ENCODE data around the gene VAV3.
"Not testable (repeated sequence)": the region's sequence is repeated elsewhere in the genome, so short reads cannot be mapped to it uniquely, and the experiment has no call there.

The VAV3 gene

DNA sequence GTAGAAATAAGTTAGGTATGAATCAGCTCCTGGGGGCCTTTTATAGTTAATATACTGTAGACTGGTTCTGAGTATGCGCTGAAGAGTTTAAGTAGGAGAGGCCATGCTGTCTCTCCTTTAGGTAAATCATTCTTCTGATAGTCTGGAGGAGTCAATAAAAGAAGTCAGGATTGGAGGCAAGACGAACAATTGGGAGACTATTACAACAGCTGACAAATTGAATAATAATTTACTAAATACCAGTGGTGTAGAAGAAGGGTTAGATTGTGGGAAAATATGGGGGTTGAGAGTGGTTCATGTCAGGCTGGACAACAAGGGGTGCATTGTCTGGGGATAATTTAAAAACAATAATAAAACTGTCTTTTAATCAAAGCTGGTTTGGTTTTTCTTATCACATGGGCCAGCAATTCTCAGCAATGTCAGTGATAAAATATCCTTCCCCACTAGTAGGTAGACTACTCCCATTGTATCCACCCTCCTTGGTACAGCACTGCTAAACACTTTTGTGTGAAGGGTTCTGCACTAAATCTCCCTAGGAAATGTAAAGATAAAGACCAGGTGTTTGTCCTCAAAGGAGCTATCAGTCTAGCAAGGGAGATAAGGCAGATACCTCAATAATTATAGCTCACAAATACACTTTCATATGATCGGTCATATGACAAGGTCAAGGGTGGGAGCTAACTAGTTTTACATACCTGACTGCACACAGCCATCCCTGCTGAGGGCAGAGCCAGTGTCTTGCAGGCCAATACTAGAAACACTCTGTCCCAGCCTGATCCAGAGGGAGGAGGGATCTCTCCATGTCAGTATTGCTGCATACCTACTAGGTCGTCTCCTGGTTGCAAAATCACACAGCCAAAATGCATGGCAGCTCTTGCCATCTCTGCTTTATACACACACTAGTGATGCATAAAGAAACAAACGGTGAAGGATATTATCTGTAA is 299.7 kb downstream of the VAV3 start:
- no peak for DNase-seq (ENCODE audit: insufficient read length, low spot score)
- FAIRE-seq, result no peak

DNA sequence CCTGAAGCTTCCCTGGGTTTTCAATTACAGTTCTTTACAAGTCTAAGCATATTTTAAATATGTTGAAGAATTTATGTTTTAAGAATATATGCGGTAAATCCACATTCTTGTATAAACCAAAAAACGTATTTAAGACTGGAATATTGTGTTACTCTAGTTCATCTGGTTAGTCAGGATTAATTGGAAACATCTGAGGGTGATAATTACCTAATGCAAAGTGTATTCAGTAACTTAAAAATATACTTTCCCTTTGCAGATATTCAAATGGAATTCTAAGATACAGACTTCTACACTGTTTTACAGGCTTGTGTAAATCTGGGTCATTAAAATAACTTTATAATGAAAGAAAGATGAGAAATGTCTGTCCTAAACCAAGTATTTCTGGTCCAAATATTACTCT is 302.0 kb downstream of the VAV3 start:
- no peak for DNase-seq (ENCODE audit: insufficient read length, low spot score)
- no peak for FAIRE-seq

DNA sequence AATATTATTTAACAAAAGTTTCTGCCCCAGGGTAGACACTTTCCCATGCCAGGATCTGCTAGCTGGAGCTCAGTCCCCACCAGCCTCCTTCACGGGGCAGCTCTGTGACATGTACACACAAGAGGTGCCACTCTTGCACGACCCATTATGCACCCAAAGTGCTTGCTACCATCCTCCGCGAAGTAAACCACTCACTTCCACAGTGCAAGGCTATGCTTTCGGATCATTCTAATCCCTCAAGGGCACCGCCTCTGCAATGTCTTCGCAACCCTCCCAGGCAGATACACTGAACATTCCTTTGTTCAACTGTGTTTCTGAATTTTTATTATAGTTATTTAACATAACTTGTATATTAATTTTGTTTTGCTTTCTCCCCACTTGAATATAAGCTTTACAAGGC is 303.8 kb downstream of the VAV3 start:
- DNase-seq (ENCODE audit: insufficient read length, low spot score), result no peak
- no peak for FAIRE-seq

DNA sequence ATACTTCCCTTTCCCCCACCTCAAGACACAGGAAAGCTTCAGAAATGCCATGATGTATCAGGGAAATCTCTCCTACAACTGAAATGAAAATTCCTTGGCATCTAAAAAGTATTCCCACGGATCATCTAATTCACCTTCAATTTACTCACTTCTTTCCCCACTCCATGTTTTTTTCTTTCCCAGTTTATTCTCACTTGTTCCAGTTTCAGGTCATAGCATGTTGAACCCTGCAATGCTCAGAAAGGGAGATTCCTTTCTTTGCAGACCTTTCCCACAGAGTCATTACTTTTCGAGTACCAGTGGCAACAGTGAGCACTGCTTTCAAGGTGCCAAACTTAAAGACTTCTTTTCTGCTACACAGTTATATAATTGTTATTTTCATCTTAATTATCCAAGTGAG is 305.0 kb downstream of the VAV3 start:
- DNase-seq (ENCODE audit: insufficient read length, low spot score) (no peak), FAIRE-seq (no peak)

DNA sequence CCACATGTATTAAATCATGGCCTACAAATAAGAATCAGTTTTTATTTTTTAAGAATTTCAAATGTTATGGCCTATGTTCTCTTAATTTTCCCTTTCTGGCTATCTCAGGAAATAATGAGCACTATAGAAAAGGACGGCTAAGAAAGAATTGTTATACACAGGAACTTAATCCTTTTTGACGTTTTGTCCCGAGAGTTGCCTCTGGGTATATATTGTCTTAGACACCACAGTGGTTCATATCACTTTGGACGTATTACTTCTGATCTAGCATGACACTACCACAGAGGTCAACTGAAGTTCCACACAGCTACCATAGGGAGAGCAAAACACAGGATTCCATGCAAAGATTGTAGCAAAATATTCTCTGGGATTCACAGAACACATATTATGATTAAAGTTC is 307.6 kb downstream of the VAV3 start:
- FAIRE-seq (no peak), DNase-seq (ENCODE audit: insufficient read length, low spot score) (no peak)

DNA sequence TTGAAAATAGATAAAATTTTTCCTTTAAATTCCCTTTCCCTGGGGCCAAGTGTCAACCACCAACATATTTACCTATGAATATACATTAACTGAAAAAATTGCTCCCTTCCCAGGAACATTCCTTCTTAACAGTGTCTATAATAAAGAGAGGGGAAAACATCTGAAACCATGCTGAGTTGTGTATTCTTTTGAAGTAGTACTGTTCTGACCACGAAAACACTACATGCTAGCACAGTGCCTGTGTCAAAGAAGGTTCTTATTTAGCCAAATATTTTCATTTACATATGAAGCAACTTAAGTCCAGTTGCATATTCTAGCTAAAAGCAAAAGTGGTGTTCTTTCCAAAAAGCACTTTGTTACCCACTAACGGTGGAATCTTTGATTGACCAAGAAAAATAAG is 311.2 kb downstream of the VAV3 start:
- FAIRE-seq (no peak), DNase-seq (ENCODE audit: insufficient read length, low spot score) (no peak)

DNA sequence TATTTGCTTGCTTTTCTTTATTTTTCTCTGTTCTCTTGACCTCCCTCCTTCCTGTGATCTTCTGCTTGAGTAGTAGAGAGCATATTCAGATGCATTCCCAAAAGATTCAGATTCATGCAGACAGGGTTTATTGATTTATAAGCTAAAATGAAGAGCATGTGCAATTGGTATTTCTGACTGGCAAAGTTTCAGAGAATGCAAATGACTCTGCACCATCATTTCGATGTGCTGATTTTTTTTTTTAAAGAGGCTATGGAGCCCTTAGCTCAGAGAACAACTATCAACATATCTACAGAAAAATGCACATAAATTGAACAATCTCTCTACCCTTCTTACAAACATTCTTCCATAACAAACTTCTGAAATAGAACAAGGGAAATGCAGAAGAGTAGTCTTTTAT is 312.0 kb downstream of the VAV3 start:
- FAIRE-seq, result no peak
- DNase-seq (ENCODE audit: insufficient read length, low spot score), result no peak

DNA sequence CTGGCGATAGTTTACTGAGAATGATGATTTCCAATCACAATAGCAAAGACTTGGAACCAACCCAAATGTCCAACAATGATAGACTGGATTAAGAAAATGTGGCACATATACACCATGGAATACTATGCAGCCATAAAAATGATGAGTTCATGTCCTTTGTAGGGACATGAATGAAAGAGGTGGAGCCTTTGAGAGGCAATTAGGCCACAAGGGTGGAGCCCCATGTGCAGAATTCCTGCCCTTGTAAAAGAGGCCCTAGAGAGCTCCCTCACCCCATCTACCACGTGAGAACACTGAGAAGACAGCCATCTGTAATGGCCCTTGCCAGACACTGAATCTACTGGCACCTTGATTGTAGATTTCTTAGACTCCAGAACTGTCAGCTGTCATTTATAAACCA is 314.2 kb downstream of the VAV3 start:
- DNase-seq (ENCODE audit: insufficient read length, low spot score); FAIRE-seq: not testable (repeated sequence)

DNA sequence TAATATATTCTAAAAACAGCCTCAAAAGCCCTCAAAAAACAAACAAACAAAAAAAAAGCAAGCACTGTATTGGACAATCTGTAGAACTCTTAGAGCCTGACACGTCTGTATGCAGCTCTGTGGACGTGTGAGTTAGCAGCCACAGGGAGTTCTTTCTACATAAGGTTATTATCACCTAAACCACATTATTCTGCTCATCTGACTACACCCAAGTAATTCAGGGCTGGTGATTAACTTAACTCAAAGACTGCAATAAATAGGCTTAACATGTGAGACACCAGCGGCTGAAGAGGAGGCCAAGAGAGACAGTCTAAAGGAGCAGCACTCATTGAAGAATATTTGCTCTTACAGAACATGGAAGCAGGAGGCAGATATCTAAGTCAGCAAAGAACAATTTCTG is 316.0 kb downstream of the VAV3 start:
- DNase-seq (ENCODE audit: insufficient read length, low spot score) (no peak), FAIRE-seq (no peak)

DNA sequence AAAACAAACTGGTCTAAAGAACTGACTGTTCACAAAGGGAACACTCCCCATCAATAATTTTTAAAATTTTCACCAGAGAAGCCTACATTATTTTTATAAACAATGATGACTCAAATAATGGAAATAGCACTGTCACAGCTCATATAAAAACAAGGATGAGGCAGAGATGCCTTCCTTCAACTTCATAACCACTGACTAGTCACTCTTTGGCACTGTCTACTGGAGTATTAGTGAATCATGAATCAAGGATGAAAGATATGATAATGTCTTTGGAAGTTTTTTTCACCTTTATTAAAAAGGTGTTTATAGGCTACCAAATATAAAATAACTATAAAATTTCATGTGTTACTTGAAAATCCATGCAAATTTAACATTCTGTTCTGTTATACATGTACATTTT is 316.9 kb downstream of the VAV3 start:
- FAIRE-seq, result no peak
- no peak for DNase-seq (ENCODE audit: insufficient read length, low spot score)

DNA sequence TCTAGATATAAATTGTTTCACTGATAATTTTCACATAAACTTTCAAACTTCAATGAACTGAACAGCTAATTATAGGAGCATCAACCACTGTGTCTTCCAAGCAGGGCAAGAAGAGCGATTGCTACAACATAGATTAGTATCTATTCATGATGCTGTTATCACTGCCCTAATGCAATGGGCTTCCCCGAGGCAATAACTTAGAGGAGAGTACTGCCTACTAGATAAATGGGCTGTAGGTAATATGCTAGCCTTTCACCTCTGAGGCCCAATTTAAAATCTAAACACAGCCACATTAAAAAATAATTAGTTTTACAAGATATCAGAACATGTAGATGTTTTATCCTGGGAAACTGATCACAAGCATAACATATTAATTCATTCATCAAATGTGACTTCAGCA is 318.0 kb downstream of the VAV3 start:
- DNase-seq (ENCODE audit: insufficient read length, low spot score) (no peak), FAIRE-seq (no peak)

DNA sequence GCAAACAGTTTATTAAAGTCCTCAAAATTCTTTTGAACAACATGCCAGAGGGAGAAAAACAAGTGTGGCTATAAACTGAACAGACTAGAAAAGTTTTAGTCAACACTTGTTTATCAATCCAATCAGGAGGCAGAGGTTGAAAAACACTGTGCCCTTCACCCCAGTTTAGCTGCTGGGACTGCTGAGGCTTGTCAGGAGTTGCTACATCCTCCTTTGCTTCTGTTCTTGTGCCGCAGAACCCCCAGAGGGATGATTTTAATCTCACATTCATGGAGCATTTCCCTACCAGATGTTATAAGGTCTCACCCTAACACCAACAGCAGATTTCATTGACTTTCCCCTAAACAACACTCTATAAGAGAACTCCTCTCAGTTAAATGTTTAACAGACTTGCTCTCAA is 321.2 kb downstream of the VAV3 start:
- no peak for FAIRE-seq
- no peak for DNase-seq (ENCODE audit: insufficient read length, low spot score)

DNA sequence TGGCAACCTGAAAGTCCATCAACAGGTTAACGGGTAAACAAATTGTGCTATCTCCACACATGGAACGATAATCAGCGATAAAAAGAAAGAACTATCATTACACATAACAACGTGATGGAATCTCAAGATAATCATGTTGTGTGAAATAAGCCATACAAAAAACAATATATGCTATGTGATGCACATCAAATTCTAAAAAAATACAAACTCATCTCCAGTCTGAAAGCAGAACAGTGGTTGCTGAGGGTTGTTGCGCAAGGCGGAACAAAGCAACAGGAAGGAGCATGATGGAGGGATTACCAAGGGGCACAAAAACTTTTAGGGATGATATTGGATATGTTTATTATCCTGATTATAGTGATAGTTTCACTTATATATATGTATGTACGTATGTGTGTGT is 324.8 kb downstream of the VAV3 start:
- DNase-seq (ENCODE audit: insufficient read length, low spot score), result no peak
- no peak for FAIRE-seq

DNA sequence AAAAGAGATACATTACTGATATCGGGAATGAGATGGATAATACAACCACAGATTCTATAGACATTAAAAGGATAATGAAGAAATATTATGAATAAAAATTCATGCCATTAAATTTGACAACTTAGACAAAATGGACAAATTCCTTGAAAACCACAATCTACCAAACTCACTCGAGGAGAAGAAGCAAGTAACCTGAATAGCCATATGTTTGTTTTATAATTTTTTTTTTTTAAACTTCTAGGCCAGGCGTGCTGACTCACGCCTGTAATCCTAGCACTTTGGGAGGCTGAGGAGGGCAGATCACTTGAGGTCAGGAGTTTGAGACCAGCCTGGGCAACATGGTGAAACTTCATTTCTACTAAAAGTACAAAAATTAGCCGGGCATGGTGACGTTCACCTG is 327.9 kb downstream of the VAV3 start:
- FAIRE-seq, result no peak
- no peak for DNase-seq (ENCODE audit: insufficient read length, low spot score)

DNA sequence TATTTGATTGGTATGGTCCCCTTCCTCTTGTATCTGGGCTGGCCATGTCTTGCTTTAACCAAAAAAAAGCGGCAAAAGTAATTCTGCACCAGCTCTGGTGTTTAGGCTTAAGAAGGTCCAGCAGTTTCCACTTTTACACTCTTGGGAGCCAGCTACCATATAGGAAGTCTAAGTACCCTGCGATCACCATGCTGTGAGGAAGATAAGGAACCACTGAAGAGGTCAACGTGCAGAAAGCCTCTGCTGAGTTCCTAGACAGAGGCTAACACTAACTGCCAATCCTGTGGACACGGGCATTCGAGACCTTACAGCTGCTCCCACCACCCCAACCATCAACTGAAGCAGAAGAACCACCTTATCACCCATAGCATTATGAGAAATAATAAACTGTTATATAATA is 331.4 kb downstream of the VAV3 start:
- no peak for FAIRE-seq
- DNase-seq (ENCODE audit: insufficient read length, low spot score), result no peak

DNA sequence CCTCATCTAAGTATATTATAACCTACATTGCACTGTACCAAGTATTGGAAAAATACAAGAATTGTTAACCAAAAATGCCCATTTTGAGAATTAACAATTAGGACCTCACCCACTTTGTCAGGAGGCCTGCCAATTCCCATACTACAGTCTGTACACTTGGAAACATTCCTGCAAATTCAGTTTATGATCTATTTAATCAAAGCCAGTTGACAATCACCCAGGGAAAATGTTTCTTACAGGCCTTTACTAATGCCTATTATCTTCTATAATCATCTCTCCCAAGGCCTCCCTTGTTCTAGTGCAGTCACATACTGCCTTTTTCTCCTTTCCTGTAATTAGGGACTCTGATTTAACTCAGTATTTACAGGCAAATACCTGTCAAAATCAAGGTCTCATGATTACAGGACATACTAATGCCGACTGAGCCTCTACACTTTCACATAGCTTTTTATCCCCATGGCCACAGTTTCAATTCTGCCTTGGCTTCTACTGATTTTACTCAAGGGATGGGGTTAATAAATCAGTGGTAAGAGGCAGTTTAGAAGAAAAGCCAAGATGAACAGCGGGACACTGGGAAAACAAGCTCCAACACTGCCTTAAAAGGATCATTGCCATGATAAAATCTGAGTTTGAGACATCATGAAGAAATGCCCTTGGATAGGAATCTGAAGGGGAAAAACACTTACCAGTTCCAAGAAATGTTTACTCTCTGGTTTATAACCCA is 338.7 kb downstream of the VAV3 start:
- FAIRE-seq (no peak), DNase-seq (ENCODE audit: insufficient read length, low spot score) (no peak)

DNA sequence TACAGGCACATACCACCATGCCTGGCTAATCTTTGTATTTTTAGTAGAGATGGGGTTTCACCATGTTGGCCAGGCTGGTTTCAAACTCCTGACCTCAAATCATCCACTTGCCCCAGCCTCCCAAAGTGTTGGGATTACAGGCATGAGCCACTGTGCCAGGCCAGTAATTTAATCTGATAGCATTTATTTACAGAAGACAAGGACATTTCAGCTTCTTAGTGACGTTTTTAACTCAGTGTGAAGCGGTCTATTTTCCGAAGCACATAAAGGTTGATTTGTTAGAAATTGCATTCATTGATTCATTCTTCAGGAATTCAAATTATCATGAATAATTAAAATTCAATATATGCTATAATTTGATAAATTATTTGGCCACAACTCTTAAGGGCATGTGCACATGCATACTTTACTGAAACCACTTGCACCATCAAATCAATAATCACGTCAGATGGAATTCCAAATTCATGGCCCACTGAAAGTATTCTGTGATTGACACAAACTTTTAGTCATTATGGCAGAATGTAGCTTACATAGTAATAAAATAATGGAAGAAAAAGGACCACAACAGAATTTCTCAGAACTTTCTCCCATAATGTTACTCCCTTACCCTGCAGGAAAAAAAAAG is 339.5 kb downstream of the VAV3 start:
- no peak for FAIRE-seq

DNA sequence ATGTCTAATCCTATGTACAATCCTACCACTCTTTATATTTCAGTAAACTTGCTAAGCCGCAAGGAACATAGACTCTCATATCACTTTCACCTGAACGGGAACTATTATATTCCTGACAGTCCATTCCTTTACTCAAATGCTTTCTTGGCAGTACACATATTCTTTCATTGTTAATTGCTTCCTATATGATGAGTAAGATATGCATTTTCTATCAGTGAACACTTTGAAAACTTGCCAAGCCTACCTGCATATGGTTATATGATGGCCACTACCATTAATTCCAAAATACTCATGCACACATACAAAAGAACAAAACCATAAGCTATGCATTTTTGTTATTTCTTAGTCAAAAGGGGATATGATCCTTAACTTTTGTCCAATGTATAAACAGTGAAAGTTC is 341.5 kb downstream of the VAV3 start:
- FAIRE-seq (no peak), DNase-seq (ENCODE audit: insufficient read length, low spot score) (no peak)

More for the DNA sequence above, 339.5 kb downstream of the VAV3 start:
- DNase-seq (ENCODE audit: insufficient read length, low spot score), result no peak

DNA sequence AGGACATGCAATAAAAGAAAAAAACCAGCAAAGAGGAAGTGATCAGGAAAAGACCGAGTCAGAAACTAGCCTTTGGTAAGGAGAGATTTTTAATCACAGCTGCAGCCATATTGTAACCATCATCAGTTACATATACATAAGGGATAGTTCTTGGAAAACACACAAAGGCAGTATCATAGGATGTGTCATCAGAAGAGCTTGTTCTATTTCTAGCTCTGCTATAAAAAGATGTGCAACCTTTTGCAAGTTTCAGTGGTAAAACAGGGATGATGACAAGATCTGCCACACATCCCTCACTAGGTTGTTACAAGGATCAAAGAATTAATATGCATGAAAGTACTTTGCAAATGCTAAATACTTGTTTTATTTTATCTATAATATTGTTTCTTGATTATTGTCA is 342.0 kb downstream of the VAV3 start:
- no peak for DNase-seq (ENCODE audit: insufficient read length, low spot score)
- no peak for FAIRE-seq

DNA sequence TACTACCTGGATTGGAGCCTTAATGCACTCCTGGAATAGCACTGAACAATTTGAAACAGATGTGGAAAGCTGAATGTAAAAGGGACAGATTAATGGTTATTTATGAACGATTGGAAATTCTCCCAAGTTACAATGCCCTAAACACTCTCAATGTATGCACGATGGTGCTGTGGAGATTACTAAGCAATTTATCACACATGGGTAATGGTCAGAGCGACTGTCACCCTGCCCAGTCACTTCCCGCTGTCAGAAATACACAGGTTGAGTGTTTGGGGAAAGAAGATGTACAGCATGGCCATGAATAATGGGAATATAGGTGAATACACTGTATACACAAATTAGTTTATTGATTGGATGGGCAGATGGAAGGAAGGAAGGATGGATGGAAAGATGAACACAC is 342.4 kb downstream of the VAV3 start:
- no peak for DNase-seq (ENCODE audit: insufficient read length, low spot score)
- FAIRE-seq, result no peak

DNA sequence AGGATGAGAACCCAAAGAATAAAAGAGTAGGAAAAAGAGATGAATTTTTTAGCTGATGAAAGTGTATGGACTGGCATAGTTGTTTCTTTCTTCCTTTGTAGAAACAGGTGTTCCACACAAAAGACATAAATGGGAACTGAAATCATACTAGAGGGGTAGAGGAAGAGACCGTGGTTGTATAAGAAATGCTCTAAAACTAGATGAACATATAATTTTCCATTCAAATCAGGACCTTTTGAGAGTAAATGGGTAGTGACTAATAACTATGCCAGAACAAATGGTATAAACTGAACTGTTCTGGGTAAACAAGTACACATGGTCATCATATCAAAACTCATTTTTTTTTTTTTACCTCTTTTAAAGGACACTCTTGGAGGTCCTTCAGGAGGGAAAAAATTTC is 344.2 kb downstream of the VAV3 start:
- FAIRE-seq (no peak), DNase-seq (ENCODE audit: insufficient read length, low spot score) (no peak)

DNA sequence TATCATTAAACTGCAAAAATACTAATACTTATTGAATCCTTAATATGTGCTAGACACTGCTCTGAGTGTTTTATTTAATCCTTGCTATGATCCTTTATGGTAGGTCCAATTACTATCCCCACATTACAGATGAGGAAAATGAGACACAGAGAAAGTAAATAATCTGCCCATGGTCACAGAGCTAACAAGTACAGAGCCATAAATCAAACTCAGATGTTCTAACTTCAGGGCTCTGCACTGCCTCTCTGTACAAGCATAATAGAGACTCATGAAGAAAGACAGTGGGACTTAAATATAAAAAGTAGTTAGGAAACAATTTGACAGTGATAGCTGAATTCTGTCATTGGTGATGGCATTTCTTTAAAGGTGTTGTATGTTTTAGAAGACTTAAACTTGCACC is 346.4 kb downstream of the VAV3 start:
- no peak for DNase-seq (ENCODE audit: insufficient read length, low spot score)
- no peak for FAIRE-seq
